ENCODE results near the gene SLCO2A1.

SLCO2A1 gene

DNA sequence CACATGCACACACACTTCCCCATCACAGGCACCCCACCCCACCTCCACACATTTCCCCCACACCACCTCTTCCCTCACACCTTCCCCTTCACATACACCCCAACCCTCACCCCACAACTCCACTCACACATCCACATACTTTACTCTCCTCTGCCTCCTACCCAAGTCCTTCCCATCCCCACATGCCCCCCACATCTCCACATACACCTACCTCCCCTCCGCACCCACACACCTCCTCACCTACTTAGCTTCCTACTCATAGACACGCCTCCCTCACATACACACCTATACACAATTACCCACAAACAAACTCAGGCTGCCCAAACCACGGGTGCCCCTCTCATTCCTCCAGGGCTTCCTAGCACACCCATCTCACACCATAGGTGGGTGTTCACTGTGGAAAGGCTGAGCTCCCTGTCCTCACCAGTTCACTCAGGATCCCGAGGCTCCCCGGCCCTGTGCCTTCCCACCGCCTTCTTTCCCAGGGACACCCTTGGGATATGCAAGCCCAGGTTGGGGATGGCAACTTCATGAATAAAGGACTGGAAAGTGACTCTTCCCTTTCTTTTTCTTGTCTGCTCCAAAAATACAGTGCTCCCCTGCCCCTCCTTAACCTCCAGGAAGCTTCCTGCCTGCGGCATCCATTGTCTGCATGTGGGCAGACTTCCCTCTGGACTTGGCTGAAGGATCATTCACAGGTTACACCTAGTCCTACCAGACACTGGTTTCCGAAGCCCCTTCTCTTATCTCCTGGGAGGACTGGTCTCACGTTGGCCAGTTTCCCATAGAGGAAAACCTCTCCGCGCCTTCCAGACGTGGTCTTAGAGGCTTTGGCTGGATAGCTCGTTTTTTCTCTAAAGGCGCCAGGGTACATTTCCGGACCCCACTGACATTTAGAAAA is 61.5 kb downstream of the SLCO2A1 start:
- Histone ChIP-seq H4K20me1 (ENCODE audit: low read depth, low read length) (no peaks in the 10 kb centered on the region), H3K4me2 (ENCODE audit: low read depth, low read length, poor library complexity, severe bottlenecking) (no peak overlapping the region), H3K9ac (ENCODE audit: low read length) (no peak overlapping the region), H3K9me2 (replicated peaks; ENCODE audit: insufficient read depth, low read length) (no peaks in the 10 kb centered on the region), H3K4me3 (ENCODE audit: insufficient read depth, low read length, poor library complexity, severe bottlenecking) (no peak overlapping the region), H3K79me2 (ENCODE audit: insufficient read depth, low read length) (no peaks in the 10 kb centered on the region), H3K27ac (ENCODE audit: low read depth, low read length) (no peak overlapping the region), H3F3A (ENCODE audit: insufficient read depth) (no peaks in the 10 kb centered on the region), H3K27me3 (ENCODE audit: low read length) (no peaks in the 10 kb centered on the region), H3K9me3 (ENCODE audit: insufficient read depth, low read length) (no peaks in the 10 kb centered on the region), H3K36me3 (ENCODE audit: low read length) (no peaks in the 10 kb centered on the region), H2AFZ (ENCODE audit: low read depth, low read length, severe bottlenecking) (no peak overlapping the region)
- TF ChIP-seq, protein P1, sequence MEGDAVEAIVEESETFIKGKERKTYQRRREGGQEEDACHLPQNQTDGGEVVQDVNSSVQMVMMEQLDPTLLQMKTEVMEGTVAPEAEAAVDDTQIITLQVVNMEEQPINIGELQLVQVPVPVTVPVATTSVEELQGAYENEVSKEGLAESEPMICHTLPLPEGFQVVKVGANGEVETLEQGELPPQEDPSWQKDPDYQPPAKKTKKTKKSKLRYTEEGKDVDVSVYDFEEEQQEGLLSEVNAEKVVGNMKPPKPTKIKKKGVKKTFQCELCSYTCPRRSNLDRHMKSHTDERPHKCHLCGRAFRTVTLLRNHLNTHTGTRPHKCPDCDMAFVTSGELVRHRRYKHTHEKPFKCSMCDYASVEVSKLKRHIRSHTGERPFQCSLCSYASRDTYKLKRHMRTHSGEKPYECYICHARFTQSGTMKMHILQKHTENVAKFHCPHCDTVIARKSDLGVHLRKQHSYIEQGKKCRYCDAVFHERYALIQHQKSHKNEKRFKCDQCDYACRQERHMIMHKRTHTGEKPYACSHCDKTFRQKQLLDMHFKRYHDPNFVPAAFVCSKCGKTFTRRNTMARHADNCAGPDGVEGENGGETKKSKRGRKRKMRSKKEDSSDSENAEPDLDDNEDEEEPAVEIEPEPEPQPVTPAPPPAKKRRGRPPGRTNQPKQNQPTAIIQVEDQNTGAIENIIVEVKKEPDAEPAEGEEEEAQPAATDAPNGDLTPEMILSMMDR (IDR thresholded peaks at IDR 0.05; ENCODE audit: insufficient read depth, low read length, poor library complexity, severe bottlenecking) = no peak
- no peak for TF ChIP-seq EZH2phosphoT487 (conservative IDR thresholded peaks at IDR 0.05; ENCODE audit: low read length)

DNA sequence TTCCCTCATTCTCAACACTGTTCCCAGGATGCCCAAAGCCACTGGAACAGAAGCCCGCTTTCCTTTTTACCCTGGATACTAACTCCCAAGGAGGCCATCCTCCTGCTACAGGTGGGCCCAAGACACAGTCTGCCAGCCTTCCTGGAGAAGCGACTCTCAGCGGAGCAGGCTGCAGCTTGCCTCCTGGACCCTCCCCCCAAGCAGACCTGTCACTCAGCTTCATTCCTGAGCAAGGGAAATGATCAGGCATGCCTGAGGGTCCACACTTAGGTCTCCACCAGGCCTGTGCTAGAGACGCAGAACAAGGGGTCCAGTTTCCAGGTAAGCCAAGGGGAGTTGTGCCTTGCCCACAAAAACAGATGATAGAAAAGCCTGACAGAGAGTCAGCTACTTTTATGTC is 62.8 kb downstream of the SLCO2A1 start:
- H3K27me3 ChIP-seq (ENCODE audit: low read length) = no peaks in the 10 kb centered on the region
- no peaks in the 10 kb centered on the region for H4K20me1 ChIP-seq (ENCODE audit: low read depth, low read length)
- no peak overlapping the region for H3K9ac ChIP-seq (ENCODE audit: low read length)

DNA sequence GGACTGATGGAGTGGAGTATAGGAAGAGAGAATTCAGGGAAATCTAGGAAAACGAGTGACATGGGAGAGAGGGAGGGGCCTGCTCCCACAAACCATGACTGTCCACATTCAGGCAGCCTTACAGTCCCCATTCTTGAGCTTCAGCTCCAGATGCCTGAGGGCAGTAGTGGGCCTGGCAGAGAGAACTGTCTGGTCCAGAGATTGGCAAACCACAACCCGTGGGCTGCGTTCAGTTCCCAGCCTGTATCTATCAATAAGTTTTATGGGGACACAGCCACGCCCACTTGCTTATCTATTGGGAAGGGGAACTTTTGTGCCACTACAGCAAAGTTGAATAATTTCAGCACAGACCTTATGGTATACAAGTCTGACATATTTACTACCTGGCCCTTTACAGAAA is 63.8 kb downstream of the SLCO2A1 start:
- no peaks in the 10 kb centered on the region for H3K27me3 ChIP-seq (ENCODE audit: low read length)
- no peak overlapping the region for H3K27ac ChIP-seq (ENCODE audit: low read depth, low read length)
- H3K79me2 ChIP-seq (ENCODE audit: insufficient read depth, low read length) = no peaks in the 10 kb centered on the region
- no peak overlapping the region for H2AFZ ChIP-seq (ENCODE audit: low read depth, low read length, severe bottlenecking)
- no peak overlapping the region for H3K4me2 ChIP-seq (ENCODE audit: low read depth, low read length, poor library complexity, severe bottlenecking)
- H3K36me3 ChIP-seq (ENCODE audit: low read length) = no peaks in the 10 kb centered on the region
- no peak overlapping the region for H3K9ac ChIP-seq (ENCODE audit: low read length)
- H3K9me3 ChIP-seq (ENCODE audit: insufficient read depth, low read length) = no peaks in the 10 kb centered on the region
- no peak for TF ChIP-seq EZH2phosphoT487 (conservative IDR thresholded peaks at IDR 0.05; ENCODE audit: low read length)
- TF ChIP-seq, protein P1 (IDR thresholded peaks at IDR 0.05; ENCODE audit: insufficient read depth, low read length, poor library complexity, severe bottlenecking) = no peak
- H3K9me2 ChIP-seq (replicated peaks; ENCODE audit: insufficient read depth, low read length) = no peaks in the 10 kb centered on the region
- H3F3A ChIP-seq (ENCODE audit: insufficient read depth) = no peaks in the 10 kb centered on the region
- no peaks in the 10 kb centered on the region for H4K20me1 ChIP-seq (ENCODE audit: low read depth, low read length)
- H3K4me3 ChIP-seq (ENCODE audit: insufficient read depth, low read length, poor library complexity, severe bottlenecking) = no peak overlapping the region

More for the DNA sequence above, 62.8 kb downstream of the SLCO2A1 start:
- H3K27ac ChIP-seq (ENCODE audit: low read depth, low read length) = no peak overlapping the region
- H2AFZ ChIP-seq (ENCODE audit: low read depth, low read length, severe bottlenecking) = no peak overlapping the region
- TF ChIP-seq, protein P1 (IDR thresholded peaks at IDR 0.05; ENCODE audit: insufficient read depth, low read length, poor library complexity, severe bottlenecking) = no peak
- no peak for TF ChIP-seq EZH2phosphoT487 (conservative IDR thresholded peaks at IDR 0.05; ENCODE audit: low read length)
- no peak overlapping the region for H3K4me2 ChIP-seq (ENCODE audit: low read depth, low read length, poor library complexity, severe bottlenecking)
- no peaks in the 10 kb centered on the region for H3F3A ChIP-seq (ENCODE audit: insufficient read depth)
- H3K79me2 ChIP-seq (ENCODE audit: insufficient read depth, low read length) = no peaks in the 10 kb centered on the region
- no peaks in the 10 kb centered on the region for H3K9me3 ChIP-seq (ENCODE audit: insufficient read depth, low read length)
- no peak overlapping the region for H3K4me3 ChIP-seq (ENCODE audit: insufficient read depth, low read length, poor library complexity, severe bottlenecking)
- no peaks in the 10 kb centered on the region for H3K9me2 ChIP-seq (replicated peaks; ENCODE audit: insufficient read depth, low read length)
- no peaks in the 10 kb centered on the region for H3K36me3 ChIP-seq (ENCODE audit: low read length)

Data from SU-DHL-6 (cell line).